Vagina (tissue), 2 donors: ENCODE results near the gene MORN4.

Source experiments
- POLR2A ChIP-seq, 2 donors: fragments of 450-650 bp; IDR thresholded peaks; one replicate each; pipeline ENCODE4 v1.6.1; 2017; ENCODE audit warnings: antibody characterized with exemption in 2 of 2, mild to moderate bottlenecking in 2 of 2, moderate library complexity in 2 of 2
- TF ChIP-seq, protein P1 (sequence below), 3 experiments: fragments of 450-650 bp in 2 of 3; fragments of 200-600 bp in 1 of 3; sonication (generic) in 1 of 3; IDR thresholded peaks; one replicate each; pipeline ENCODE4 v1.5.1; 2017 to 2019; ENCODE audit warnings: antibody characterized with exemption in 3 of 3, mild to moderate bottlenecking in 2 of 3, moderate library complexity in 2 of 3

DNA sequence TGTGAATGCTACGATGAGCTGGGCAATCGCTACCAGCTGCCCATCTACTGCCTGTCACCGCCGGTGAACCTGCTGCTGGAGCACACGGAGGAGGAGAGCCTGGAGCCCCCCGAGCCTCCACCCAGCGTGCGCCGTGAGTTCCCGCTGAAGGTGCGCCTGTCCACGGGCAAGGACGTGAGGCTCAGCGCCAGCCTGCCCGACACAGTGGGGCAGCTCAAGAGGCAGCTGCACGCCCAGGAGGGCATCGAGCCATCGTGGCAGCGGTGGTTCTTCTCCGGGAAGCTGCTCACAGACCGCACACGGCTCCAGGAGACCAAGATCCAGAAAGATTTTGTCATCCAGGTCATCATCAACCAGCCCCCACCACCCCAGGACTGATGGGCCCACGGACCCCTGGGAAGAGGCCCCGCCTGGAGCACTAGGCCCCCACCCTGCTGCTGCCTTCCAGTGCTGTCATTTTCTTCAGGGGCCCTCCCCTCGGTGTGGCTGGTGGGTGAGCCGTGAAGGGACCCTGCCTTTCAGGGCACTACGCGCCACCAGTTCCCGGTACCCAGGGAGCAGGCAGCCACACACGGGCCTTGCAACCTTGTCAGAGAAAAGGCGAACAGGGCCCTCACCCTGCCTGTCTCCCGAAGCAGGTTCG is 63.0 kb downstream of the MORN4 start:
- TF ChIP-seq, protein P1, sequence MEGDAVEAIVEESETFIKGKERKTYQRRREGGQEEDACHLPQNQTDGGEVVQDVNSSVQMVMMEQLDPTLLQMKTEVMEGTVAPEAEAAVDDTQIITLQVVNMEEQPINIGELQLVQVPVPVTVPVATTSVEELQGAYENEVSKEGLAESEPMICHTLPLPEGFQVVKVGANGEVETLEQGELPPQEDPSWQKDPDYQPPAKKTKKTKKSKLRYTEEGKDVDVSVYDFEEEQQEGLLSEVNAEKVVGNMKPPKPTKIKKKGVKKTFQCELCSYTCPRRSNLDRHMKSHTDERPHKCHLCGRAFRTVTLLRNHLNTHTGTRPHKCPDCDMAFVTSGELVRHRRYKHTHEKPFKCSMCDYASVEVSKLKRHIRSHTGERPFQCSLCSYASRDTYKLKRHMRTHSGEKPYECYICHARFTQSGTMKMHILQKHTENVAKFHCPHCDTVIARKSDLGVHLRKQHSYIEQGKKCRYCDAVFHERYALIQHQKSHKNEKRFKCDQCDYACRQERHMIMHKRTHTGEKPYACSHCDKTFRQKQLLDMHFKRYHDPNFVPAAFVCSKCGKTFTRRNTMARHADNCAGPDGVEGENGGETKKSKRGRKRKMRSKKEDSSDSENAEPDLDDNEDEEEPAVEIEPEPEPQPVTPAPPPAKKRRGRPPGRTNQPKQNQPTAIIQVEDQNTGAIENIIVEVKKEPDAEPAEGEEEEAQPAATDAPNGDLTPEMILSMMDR (IDR thresholded peaks at IDR 0.05) = no peak
- TF ChIP-seq POLR2A (IDR thresholded peaks at IDR 0.05) = no peak
